Eye (tissue), 1 donor: ENCODE results near the gene PCDH15.
"Not testable (repeated sequence)": the region's sequence is repeated elsewhere in the genome, so short reads cannot be mapped to it uniquely, and the experiment has no call there.

Experiments used
- DNase-seq: peaks from one replicate; pipeline ENCODE4 v3.0.0-alpha.2; 2015

Gene PCDH15

DNA sequence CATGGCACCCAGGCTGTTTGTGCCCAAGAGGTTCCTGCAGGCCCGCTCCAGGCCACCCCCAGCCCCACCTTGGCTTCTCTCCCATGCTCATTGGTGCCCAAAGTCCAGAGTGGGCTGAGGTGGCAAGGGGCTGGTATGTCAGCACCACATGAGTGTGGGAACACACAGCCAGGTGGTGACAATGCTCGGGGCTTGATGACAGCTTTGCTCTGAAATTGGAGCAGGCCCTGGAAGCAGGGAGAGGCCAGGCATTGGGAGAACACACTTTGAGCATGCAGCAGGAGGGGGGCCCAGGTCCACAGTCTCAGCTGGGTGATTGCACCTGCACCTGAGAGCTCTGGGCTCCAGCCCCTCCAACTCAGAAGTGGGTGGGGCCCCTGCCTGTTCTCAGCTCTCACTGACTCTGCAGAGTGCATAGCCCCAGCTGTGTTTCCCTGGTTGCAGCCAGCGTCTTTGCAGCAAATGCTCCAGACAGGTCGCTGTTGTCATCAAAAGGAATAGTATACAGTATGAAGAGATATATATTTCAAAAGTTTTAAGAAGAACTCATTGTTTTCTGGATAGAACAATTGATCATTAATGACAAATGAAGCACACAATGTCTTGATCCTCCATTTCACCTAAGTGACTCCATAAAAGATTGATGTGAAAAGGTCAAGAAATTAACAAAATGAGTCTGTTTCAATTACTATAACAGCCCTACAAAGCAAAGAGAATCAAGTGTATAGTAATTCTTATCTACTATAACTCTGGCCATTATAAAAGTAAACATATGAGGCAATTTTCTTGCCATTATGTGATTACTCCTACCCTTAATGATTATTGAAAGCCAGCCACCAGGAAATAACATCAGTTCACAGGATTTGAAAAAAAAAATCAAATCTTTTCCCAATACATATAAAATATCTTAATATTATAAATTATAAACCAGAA, 848.1 kb downstream of the PCDH15 start:
- no peak for DNase-seq

DNA sequence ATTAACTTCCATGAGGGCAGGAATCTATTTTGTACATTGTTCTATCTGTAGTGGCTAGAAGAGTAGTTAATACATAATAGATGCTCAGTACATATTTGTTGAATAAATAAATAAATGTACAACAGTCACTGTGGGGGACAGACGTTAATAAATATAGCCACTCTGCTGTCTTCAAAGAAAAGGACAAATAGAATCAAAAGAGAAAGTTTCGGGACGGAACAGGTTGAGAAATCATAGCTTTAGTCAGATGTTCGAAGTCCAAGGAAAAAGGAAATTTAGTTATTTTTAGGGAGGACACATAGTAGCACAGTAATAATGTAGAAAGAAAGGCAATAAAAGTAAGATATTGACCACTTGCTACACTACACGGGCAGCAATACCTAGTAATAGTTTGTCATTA, 861.4 kb downstream of the PCDH15 start:
- no peak for DNase-seq

- no peak for DNase-seq
Measured at GRCh38 chr10:53930648-53931047, 870.4 kb downstream of the PCDH15 start.

DNA sequence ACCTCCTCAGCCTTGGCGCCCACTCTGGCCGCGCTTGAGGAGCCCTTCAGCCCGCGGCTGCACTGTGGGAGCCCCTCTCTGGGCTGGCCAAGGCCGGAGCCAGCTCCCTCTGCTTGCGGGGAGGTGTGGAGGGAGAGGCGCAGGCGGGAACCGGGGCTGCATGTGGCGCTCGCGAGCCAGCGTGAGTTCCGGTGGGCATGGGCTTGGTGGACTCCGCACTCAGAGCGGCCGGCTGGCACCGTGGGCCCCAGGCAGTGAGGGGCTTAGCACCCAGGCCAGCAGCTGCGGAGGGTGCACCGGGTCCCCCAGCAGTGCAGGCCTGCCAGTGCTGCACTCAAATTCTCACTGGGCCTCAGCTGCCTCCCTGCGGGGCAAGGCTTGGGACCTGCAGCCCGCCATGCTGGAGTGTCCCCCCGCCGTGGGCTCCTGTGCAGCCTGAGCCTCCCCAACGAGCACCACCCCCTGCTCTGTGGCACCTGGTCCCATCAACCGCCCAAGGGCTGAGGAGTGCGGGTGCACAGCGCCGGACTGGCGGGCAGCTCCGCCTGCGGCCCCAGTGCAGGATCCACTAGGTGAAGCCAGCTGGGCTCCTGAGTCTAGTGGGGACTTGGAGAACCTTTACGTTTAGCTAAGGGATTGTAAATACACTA, 876.9 kb downstream of the PCDH15 start:
- DNase-seq = not testable (repeated sequence)

- no peak for DNase-seq
Measured at GRCh38 chr10:53918755-53919154, 882.3 kb downstream of the PCDH15 start.

- DNase-seq = no peak
Measured at GRCh38 chr10:53909791-53910190, 891.2 kb downstream of the PCDH15 start.

GRCh38 chr10:53904506-53905241, 896.4 kb downstream of the PCDH15 start:
- DNase-seq = no peak

- DNase-seq = no peak
Measured at GRCh38 chr10:53903756-53904155, 897.3 kb downstream of the PCDH15 start.

DNA sequence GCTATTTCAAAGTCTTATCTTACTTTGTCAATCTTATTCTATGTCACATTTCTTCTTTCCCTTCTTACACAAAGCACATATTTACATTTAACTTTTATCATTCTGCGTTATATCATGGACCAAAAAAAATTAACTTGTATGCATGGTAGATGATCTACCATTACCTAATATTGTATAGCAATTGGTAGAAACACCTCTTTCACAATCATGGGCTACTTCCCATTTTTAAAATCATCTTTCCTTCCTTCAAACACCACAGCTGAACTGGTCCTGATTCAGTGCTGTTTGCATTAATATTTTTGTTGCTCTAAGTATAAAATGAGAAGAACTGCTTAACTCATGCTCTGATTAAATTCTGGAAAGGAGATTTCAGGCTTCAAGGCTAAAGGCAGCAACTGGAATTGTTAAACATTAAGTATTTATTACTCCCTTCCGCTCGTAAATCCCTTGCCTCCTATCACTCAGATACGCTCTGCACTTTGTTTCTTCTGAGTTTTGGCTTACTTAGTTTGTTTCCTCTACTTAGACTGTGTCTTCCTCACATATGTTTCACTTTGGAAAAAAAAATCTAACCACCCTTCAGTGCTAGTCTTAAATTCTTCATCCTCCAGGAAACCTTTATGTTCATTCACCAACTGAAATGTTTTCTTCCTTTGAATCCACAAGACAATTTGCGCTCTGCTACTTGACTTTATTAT, 901.4 kb downstream of the PCDH15 start:
- peak; percentile 6 for DNase-seq

- DNase-seq = no peak
Measured at GRCh38 chr10:53898532-53898931, 902.5 kb downstream of the PCDH15 start.

DNA sequence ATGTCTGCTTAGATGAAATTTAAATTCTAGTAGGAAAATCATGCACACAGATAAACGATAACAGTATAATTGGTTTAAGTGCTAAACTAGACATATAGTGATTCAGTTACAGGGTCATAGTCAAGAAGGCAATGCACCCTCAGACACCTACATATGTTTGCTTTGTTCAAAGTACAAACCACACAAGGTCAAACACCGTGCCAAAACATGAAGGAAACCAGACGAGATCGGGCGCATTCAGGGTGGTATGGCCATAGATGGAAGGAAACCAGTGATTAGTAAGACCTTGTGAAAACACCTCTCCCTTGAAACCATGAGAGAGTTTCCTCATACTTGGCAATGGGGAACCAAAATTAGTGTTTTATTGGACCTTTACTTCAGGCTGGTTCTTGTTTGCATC, 906.9 kb downstream of the PCDH15 start:
- DNase-seq = no peak

GRCh38 chr10:53893061-53893460, 908.0 kb downstream of the PCDH15 start:
- DNase-seq = no peak

GRCh38 chr10:53886325-53887300, 914.4 kb downstream of the PCDH15 start:
- no peak for DNase-seq

- DNase-seq = peak; percentile 52
Measured at GRCh38 chr10:53864846-53865245, 936.2 kb downstream of the PCDH15 start.

- no peak for DNase-seq
Measured at GRCh38 chr10:53852450-53853175, 948.4 kb downstream of the PCDH15 start.

GRCh38 chr10:53846809-53847208, 954.2 kb downstream of the PCDH15 start:
- no peak for DNase-seq

- no peak for DNase-seq
Measured at GRCh38 chr10:53843736-53844362, 957.2 kb downstream of the PCDH15 start.

DNA sequence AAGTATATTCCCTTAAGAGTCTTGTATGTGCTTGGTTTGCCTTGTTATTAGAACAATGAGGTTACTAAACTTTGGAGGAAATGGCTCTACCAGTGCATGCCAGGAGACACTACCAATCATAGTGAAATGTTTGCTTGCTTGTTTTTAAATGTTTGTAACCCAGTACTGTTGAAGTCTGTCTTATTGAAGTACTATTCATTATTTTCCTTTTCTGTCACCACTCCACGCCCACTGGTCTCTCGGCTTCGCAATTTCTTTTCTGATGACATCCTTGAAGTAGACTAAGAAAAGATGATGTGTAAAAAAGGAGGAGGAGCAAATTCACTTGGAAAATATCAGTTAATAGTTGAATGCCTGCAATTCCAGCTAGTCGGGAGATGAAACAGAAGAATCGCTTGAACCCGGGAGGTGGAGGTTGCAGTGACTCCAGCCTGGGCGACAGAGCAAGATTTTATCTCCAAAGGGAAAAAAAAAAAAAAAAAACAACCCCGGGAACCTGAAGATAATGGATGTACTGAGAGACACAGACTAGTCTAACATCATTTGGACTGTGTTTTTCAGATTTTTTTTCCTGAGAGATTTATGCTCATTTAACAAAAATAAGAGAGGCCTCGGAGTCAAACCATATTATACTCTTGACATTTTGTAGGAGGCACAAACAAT, 959.4 kb downstream of the PCDH15 start:
- no peak for DNase-seq

GRCh38 chr10:53840653-53841052, 960.4 kb downstream of the PCDH15 start:
- no peak for DNase-seq
